ENCODE measurements around the gene AMMECR1. TPM values are rescaled to one million over a fixed set of nuclear protein-coding genes. Genes with fewer than 3 reads are reported as not detected.
A peak's percentile ranks its signal among the peaks of the same experiment; 100 is the strongest.

The AMMECR1 gene
- total RNA-seq, 1 donor from 2014 or later, result 5.3 TPM

- no peak for DNase-seq (ENCODE audit: low read depth, low spot score)
These were observed 6.3 kb downstream of the AMMECR1 start for GRCh38 chrX:110311437-110312230.

GRCh38 chrX:110310896-110311295 is 7.0 kb downstream of the AMMECR1 start:
- DNase-seq (ENCODE audit: low read depth, low spot score), result no peak

- DNase-seq (ENCODE audit: low read depth, low spot score), result no peak
These were observed 7.7 kb downstream of the AMMECR1 start for GRCh38 chrX:110310000-110310790.

- no peak for DNase-seq (ENCODE audit: low read depth, low spot score)
These were observed 9.7 kb downstream of the AMMECR1 start for GRCh38 chrX:110308220-110308619.

- no peak for DNase-seq (ENCODE audit: low read depth, low spot score)
These were observed 13.0 kb downstream of the AMMECR1 start for GRCh38 chrX:110304884-110305283.

- DNase-seq (ENCODE audit: low read depth, low spot score), result no peak
These were observed 13.5 kb downstream of the AMMECR1 start for GRCh38 chrX:110304371-110304770.

GRCh38 chrX:110302975-110303374 is 14.9 kb downstream of the AMMECR1 start:
- no peak for DNase-seq (ENCODE audit: low read depth, low spot score)

- DNase-seq (ENCODE audit: low read depth, low spot score), result no peak
These were observed 16.7 kb downstream of the AMMECR1 start for GRCh38 chrX:110301194-110301593.

- no peak for DNase-seq (ENCODE audit: low read depth, low spot score)
These were observed 23.8 kb downstream of the AMMECR1 start for GRCh38 chrX:110294087-110294486.

- DNase-seq (ENCODE audit: low read depth, low spot score), result no peak
These were observed 24.2 kb downstream of the AMMECR1 start for GRCh38 chrX:110293658-110294057.

- DNase-seq (ENCODE audit: low read depth, low spot score), result no peak
These were observed 30.3 kb downstream of the AMMECR1 start for GRCh38 chrX:110287605-110288004.

- DNase-seq (ENCODE audit: low read depth, low spot score), result no peak
These were observed 31.8 kb downstream of the AMMECR1 start for GRCh38 chrX:110286106-110286505.

GRCh38 chrX:110284159-110284558 is 33.7 kb downstream of the AMMECR1 start:
- peak; percentile 15 for DNase-seq (ENCODE audit: low read depth, low spot score)

- no peak for DNase-seq (ENCODE audit: low read depth, low spot score)
These were observed 35.0 kb downstream of the AMMECR1 start for GRCh38 chrX:110282922-110283321.

- DNase-seq (ENCODE audit: low read depth, low spot score), result no peak
These were observed 36.5 kb downstream of the AMMECR1 start for GRCh38 chrX:110281377-110281776.

GRCh38 chrX:110280954-110281353 is 36.9 kb downstream of the AMMECR1 start:
- no peak for DNase-seq (ENCODE audit: low read depth, low spot score)

GRCh38 chrX:110277609-110278008 is 40.3 kb downstream of the AMMECR1 start:
- no peak for DNase-seq (ENCODE audit: low read depth, low spot score)

GRCh38 chrX:110276778-110277177 is 41.1 kb downstream of the AMMECR1 start:
- no peak for DNase-seq (ENCODE audit: low read depth, low spot score)

GRCh38 chrX:110268886-110269285 is 49.0 kb downstream of the AMMECR1 start:
- no peak for DNase-seq (ENCODE audit: low read depth, low spot score)

GRCh38 chrX:110268395-110268794 is 49.5 kb downstream of the AMMECR1 start:
- DNase-seq (ENCODE audit: low read depth, low spot score), result no peak

- DNase-seq (ENCODE audit: low read depth, low spot score), result no peak
These were observed 50.0 kb downstream of the AMMECR1 start for GRCh38 chrX:110267874-110268273.

- no peak for DNase-seq (ENCODE audit: low read depth, low spot score)
These were observed 52.2 kb downstream of the AMMECR1 start for GRCh38 chrX:110265661-110266060.

- no peak for DNase-seq (ENCODE audit: low read depth, low spot score)
These were observed 58.8 kb downstream of the AMMECR1 start for GRCh38 chrX:110259117-110259516.
